ENCODE results near the gene EBI3. TPM values are rescaled to one million over a fixed set of nuclear protein-coding genes. Genes with fewer than 3 reads are reported as not detected.
A peak's percentile ranks its signal among the peaks of the same experiment; 100 is the strongest.

The EBI3 gene
- total RNA-seq, 2 experiments from 2014 or later, result not detected

DNA sequence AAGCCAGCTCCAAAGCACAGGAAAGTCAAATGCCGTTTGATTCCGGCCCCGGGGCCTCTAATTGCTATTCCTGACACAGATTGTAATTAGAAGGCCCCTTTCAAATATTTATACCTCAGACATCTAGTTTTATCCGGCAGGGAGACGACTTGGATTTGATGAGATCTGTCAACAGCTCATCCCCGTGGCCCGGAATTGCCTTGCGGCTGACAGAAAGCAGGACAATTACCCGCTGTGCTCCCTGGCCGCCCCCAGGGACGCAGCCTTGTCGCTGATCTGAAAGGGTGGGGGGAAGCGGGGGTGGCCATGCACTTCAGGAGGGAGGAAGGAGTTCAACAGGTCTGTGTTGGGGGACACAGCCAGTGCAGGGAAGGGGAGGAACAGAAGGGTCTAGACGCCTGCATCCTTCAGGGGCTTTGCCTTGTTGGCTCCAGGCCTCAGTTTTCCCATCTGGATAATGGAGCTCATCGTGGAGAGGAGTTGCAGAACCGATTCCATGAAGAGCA, 47.9 kb downstream of the EBI3 start:
- Histone ChIP-seq H3K27me3 (ENCODE audit: control insufficient read depth in 1 of 2, insufficient read depth in 2 of 2, low read length in 2 of 2) (peaks cover 15 to 16% of the 10 kb centered on the region in 2 experiments), H3K27ac (ENCODE audit: low read depth in 1 of 2, low read length in 2 of 2) (no peak overlapping the region), H3K4me1 (ENCODE audit: insufficient read depth, low read length) (peaks cover 15% of the 10 kb centered on the region), H3K9me3 (ENCODE audit: control insufficient read depth in 1 of 2, insufficient read depth in 1 of 2, low read length in 2 of 2) (peaks cover 0 to 5% of the 10 kb centered on the region in 2 experiments), H3K4me3 (ENCODE audit: low read length) (no peak overlapping the region), H3K36me3 (ENCODE audit: insufficient read depth, low read length) (no peaks in the 10 kb centered on the region)
- H3K9me3 Mint-ChIP-seq, result no peaks in the 10 kb centered on the region
- peaks cover 30% of the 10 kb centered on the region for H3K27me3 Mint-ChIP-seq
- intact Hi-C loops (cut with DNase I, micrococcal nuclease), result no loop called here
- H3K36me3 Mint-ChIP-seq (ENCODE audit: low read depth), result no peaks in the 10 kb centered on the region
- ATAC-seq (ENCODE audit: poor library complexity), result no peak
- no peak overlapping the region for H3K27ac Mint-ChIP-seq
- no peak overlapping the region for H3K4me3 Mint-ChIP-seq
- ChIA-PET CTCF (interaction anchor here (1.0 kb wide), 1 partner anchor 10 kb away, joined by 3 read pairs; no protein-coding TSS in a partner anchor), POLR2A (interaction anchor here (0.9 kb wide), 1 partner anchor 66 kb away, joined by 3 read pairs; no protein-coding TSS in a partner anchor)
- H3K4me1 Mint-ChIP-seq (ENCODE audit: low read depth), result no peaks in the 10 kb centered on the region
- DNase-seq, result no peak
- TF ChIP-seq, protein P1, sequence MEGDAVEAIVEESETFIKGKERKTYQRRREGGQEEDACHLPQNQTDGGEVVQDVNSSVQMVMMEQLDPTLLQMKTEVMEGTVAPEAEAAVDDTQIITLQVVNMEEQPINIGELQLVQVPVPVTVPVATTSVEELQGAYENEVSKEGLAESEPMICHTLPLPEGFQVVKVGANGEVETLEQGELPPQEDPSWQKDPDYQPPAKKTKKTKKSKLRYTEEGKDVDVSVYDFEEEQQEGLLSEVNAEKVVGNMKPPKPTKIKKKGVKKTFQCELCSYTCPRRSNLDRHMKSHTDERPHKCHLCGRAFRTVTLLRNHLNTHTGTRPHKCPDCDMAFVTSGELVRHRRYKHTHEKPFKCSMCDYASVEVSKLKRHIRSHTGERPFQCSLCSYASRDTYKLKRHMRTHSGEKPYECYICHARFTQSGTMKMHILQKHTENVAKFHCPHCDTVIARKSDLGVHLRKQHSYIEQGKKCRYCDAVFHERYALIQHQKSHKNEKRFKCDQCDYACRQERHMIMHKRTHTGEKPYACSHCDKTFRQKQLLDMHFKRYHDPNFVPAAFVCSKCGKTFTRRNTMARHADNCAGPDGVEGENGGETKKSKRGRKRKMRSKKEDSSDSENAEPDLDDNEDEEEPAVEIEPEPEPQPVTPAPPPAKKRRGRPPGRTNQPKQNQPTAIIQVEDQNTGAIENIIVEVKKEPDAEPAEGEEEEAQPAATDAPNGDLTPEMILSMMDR (IDR thresholded peaks at IDR 0.05), result no peak

DNA sequence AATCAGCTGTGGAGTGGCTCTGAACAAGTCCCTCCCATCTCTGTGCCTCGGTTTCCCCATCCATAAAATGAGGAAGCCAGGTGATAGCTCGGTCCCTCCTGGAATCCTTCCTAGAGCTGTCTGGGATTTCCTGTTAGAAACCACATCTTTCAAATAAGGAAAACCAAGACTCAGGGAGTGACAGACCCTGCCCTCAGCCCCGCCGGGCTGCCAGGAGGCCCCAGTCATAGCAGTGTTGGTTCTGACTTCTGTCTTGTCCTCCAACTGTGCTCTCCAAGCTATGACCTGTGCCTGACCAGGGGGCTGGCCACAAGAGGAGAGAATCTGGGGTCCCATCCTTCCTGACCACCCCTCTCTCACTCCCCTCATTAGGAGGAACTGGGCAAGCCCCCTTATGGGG, 48.7 kb downstream of the EBI3 start:
- TF ChIP-seq, protein P1 (IDR thresholded peaks at IDR 0.05), result no peak
- CTCF ChIA-PET, result interaction anchor here (1.0 kb wide), 1 partner anchor 11 kb away, joined by 3 read pairs; no protein-coding TSS in a partner anchor
- peaks cover 15% of the 10 kb centered on the region for H3K4me1 ChIP-seq (ENCODE audit: insufficient read depth, low read length)
- H3K27ac ChIP-seq (ENCODE audit: low read depth in 1 of 2, low read length in 2 of 2), result no peak overlapping the region
- peaks cover 0 to 5% of the 10 kb centered on the region in 2 experiments for H3K9me3 ChIP-seq (ENCODE audit: control insufficient read depth in 1 of 2, insufficient read depth in 1 of 2, low read length in 2 of 2)
- Mint-ChIP-seq H3K27ac (no peak overlapping the region), H3K4me1 (ENCODE audit: low read depth) (no peaks in the 10 kb centered on the region), H3K27me3 (peaks cover 30% of the 10 kb centered on the region), H3K36me3 (ENCODE audit: low read depth) (no peaks in the 10 kb centered on the region), H3K4me3 (no peak overlapping the region), H3K9me3 (no peaks in the 10 kb centered on the region)
- intact Hi-C loops (cut with DNase I, micrococcal nuclease), result no loop called here
- H3K27me3 ChIP-seq (ENCODE audit: control insufficient read depth in 1 of 2, insufficient read depth in 2 of 2, low read length in 2 of 2), result peaks cover 15 to 16% of the 10 kb centered on the region in 2 experiments
- DNase-seq (no peak), ATAC-seq (ENCODE audit: poor library complexity) (no peak)
- no peak overlapping the region for H3K4me3 ChIP-seq (ENCODE audit: low read length)
- POLR2A ChIA-PET, result interaction anchor here (0.9 kb wide), 1 partner anchor 65 kb away, joined by 3 read pairs; no protein-coding TSS in a partner anchor
- no peaks in the 10 kb centered on the region for H3K36me3 ChIP-seq (ENCODE audit: insufficient read depth, low read length)

DNA sequence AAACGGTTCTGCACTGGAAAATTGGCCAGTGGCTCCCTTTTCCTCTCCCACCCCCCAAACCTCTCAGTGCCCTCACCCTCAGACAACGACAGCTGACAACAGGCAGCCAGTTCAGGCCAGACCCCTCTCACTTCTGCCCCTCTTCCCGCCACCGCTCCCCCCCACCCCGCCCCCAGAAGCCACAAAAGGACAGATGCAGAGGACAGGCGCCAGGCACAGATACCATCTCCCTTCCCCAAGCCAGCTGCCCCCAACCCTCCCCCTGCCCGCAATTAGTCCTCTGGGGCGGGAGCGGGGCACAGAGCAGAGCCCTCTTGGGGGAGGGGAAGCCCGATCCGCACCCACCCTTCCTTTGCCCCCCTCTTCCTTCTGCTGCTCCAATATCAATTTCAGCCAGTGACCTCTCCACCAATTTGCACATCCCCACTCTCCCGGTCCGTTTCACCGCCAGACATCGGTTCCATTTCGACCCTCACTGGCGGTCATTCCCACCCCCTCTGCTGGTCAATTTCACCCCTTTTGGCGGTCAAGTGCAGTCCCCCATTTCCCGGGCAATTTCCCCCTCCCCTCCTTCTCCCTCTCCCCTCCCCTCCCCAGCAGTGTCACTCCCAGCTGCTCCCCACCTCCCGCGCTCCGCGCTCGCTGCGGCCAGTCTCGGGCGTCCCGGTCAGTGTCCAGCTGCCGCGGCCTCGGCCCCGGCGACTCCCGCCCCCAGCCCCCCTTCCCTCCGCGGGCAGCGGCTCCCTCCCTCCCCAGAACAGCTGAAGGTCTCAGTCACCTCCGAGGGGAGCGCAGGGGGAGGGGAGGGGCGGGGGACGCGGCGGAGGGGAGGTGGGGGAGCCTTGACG, 49.3 kb downstream of the EBI3 start, which contains the start of gene SHD:
Gene SHD (plus strand): TSS at position 848 of the 848 bp plus-strand sequence. CDS start 798 bp downstream, outside the sequence.
- H3K36me3 ChIP-seq (ENCODE audit: insufficient read depth, low read length), result no peaks in the 10 kb centered on the region
- no peaks in the 10 kb centered on the region for H3K36me3 Mint-ChIP-seq (ENCODE audit: low read depth)
- H3K27me3 ChIP-seq (ENCODE audit: control insufficient read depth in 1 of 2, insufficient read depth in 2 of 2, low read length in 2 of 2), result peaks cover 15 to 16% of the 10 kb centered on the region in 2 experiments
- POLR2A ChIA-PET, result interaction anchor here (0.9 kb wide), 1 partner anchor 64 kb away, joined by 3 read pairs; no protein-coding TSS in a partner anchor
- peaks cover 0 to 5% of the 10 kb centered on the region in 2 experiments for H3K9me3 ChIP-seq (ENCODE audit: control insufficient read depth in 1 of 2, insufficient read depth in 1 of 2, low read length in 2 of 2)
- H3K27me3 Mint-ChIP-seq, result peaks cover 30% of the 10 kb centered on the region
- peaks cover 15% of the 10 kb centered on the region for H3K4me1 ChIP-seq (ENCODE audit: insufficient read depth, low read length)
- intact Hi-C loops (cut with DNase I, micrococcal nuclease), result no loop called here
- H3K9me3 Mint-ChIP-seq, result no peaks in the 10 kb centered on the region
- H3K27ac ChIP-seq (ENCODE audit: low read depth in 1 of 2, low read length in 2 of 2), result no peak within 1 kb of the TSS
- TF ChIP-seq, protein P1 (IDR thresholded peaks at IDR 0.05), result no peak
- CTCF ChIA-PET, result interaction anchor here (1.0 kb wide), 1 partner anchor 11 kb away, joined by 3 read pairs; no protein-coding TSS in a partner anchor
- ATAC-seq (ENCODE audit: poor library complexity), result no peak
- no peak for DNase-seq
- peak within 1 kb of the TSS; percentile 45 for H3K4me3 Mint-ChIP-seq
- H3K4me3 ChIP-seq (ENCODE audit: low read length), result no peak within 1 kb of the TSS
- H3K4me1 Mint-ChIP-seq (ENCODE audit: low read depth), result no peaks in the 10 kb centered on the region
- no peak within 1 kb of the TSS for H3K27ac Mint-ChIP-seq
